ENCODE results near the gene CUX1. TPM values are rescaled to one million over a fixed set of nuclear protein-coding genes. Genes with fewer than 3 reads are reported as not detected.

Gene CUX1
- total RNA-seq, 1 donor from 2014 or later: 50.6 TPM

- no peak for TF ChIP-seq EZH2 (IDR thresholded peaks at IDR 0.05; ENCODE audit: insufficient read depth, low read length)
- TF ChIP-seq CTCF (IDR thresholded peaks at IDR 0.05; ENCODE audit: insufficient read depth, low read depth, low read length): no peak
- no peak overlapping the region for H3K4me3 ChIP-seq (ENCODE audit: insufficient read depth, low read depth, low read length)
- FAIRE-seq (no peak), DNase-seq (ENCODE audit: low read depth) (no peak)
- no peaks in the 10 kb centered on the region for H3K4me1 ChIP-seq (ENCODE audit: insufficient read depth, low read length)
- no peak overlapping the region for H3K27ac Mint-ChIP-seq (ENCODE audit: unreplicated experiment)
- H3K36me3 Mint-ChIP-seq (ENCODE audit: low read depth, unreplicated experiment): peaks cover 14% of the 10 kb centered on the region
- no peaks in the 10 kb centered on the region for H3K9me3 Mint-ChIP-seq (ENCODE audit: unreplicated experiment)
- H3K79me2 ChIP-seq (ENCODE audit: insufficient read depth, low read length): no peaks in the 10 kb centered on the region
- no peak overlapping the region for H3K4me2 ChIP-seq (ENCODE audit: low read length)
- no peaks in the 10 kb centered on the region for H3K36me3 ChIP-seq (ENCODE audit: insufficient read depth, low read length)
- no peaks in the 10 kb centered on the region for H3K9me3 ChIP-seq (ENCODE audit: insufficient read depth, low read depth, low read length)
- no peak overlapping the region for H3K9ac ChIP-seq (ENCODE audit: low read length)
- no peak overlapping the region for H3K27ac ChIP-seq (ENCODE audit: low read depth, low read length)
- no peak overlapping the region for H2AFZ ChIP-seq (ENCODE audit: low read depth, low read length)
- peaks cover 4% of the 10 kb centered on the region for H3K4me1 Mint-ChIP-seq (ENCODE audit: low read depth, unreplicated experiment)
- peaks cover 7% of the 10 kb centered on the region for H4K20me1 ChIP-seq (ENCODE audit: insufficient read depth, low read length)
- H3K27me3 ChIP-seq (ENCODE audit: insufficient read depth, low read length): no peaks in the 10 kb centered on the region
- no peak overlapping the region for H3K4me3 Mint-ChIP-seq (ENCODE audit: unreplicated experiment)
- no peaks in the 10 kb centered on the region for H3K27me3 Mint-ChIP-seq (ENCODE audit: low read depth, unreplicated experiment)
These were observed 282.0 kb downstream of the CUX1 start for GRCh38 chr7:102099474-102099873.

- Mint-ChIP-seq H3K4me3 (ENCODE audit: unreplicated experiment) (no peak overlapping the region), H3K9me3 (ENCODE audit: unreplicated experiment) (no peaks in the 10 kb centered on the region), H3K4me1 (ENCODE audit: low read depth, unreplicated experiment) (peaks cover 4% of the 10 kb centered on the region), H3K27ac (ENCODE audit: unreplicated experiment) (no peak overlapping the region), H3K36me3 (ENCODE audit: low read depth, unreplicated experiment) (peaks cover 17% of the 10 kb centered on the region), H3K27me3 (ENCODE audit: low read depth, unreplicated experiment) (no peaks in the 10 kb centered on the region)
- no peaks in the 10 kb centered on the region for H3K79me2 ChIP-seq (ENCODE audit: insufficient read depth, low read length)
- H3K4me3 ChIP-seq (ENCODE audit: insufficient read depth, low read depth, low read length): no peak overlapping the region
- H3K9ac ChIP-seq (ENCODE audit: low read length): no peak overlapping the region
- no peak overlapping the region for H3K4me2 ChIP-seq (ENCODE audit: low read length)
- H2AFZ ChIP-seq (ENCODE audit: low read depth, low read length): no peak overlapping the region
- no peaks in the 10 kb centered on the region for H3K27me3 ChIP-seq (ENCODE audit: insufficient read depth, low read length)
- peaks cover 4% of the 10 kb centered on the region for H3K36me3 ChIP-seq (ENCODE audit: insufficient read depth, low read length)
- no peaks in the 10 kb centered on the region for H3K9me3 ChIP-seq (ENCODE audit: insufficient read depth, low read depth, low read length)
- H4K20me1 ChIP-seq (ENCODE audit: insufficient read depth, low read length): peaks cover 7% of the 10 kb centered on the region
- H3K27ac ChIP-seq (ENCODE audit: low read depth, low read length): no peak overlapping the region
- H3K4me1 ChIP-seq (ENCODE audit: insufficient read depth, low read length): no peaks in the 10 kb centered on the region
- FAIRE-seq (no peak), DNase-seq (ENCODE audit: low read depth) (no peak)
- no peak for TF ChIP-seq CTCF (IDR thresholded peaks at IDR 0.05; ENCODE audit: insufficient read depth, low read depth, low read length)
- TF ChIP-seq EZH2 (IDR thresholded peaks at IDR 0.05; ENCODE audit: insufficient read depth, low read length): no peak
These were observed 283.7 kb downstream of the CUX1 start for GRCh38 chr7:102101111-102101551.

- H3K9me3 ChIP-seq (ENCODE audit: insufficient read depth, low read depth, low read length): no peaks in the 10 kb centered on the region
- no peaks in the 10 kb centered on the region for H3K27me3 Mint-ChIP-seq (ENCODE audit: low read depth, unreplicated experiment)
- no peak for TF ChIP-seq CTCF (IDR thresholded peaks at IDR 0.05; ENCODE audit: insufficient read depth, low read depth, low read length)
- no peaks in the 10 kb centered on the region for H3K79me2 ChIP-seq (ENCODE audit: insufficient read depth, low read length)
- H3K4me2 ChIP-seq (ENCODE audit: low read length): no peak overlapping the region
- no peak overlapping the region for H3K27ac ChIP-seq (ENCODE audit: low read depth, low read length)
- no peak overlapping the region for H3K27ac Mint-ChIP-seq (ENCODE audit: unreplicated experiment)
- peaks cover 21% of the 10 kb centered on the region for H3K36me3 Mint-ChIP-seq (ENCODE audit: low read depth, unreplicated experiment)
- peaks cover 4% of the 10 kb centered on the region for H3K4me1 Mint-ChIP-seq (ENCODE audit: low read depth, unreplicated experiment)
- H4K20me1 ChIP-seq (ENCODE audit: insufficient read depth, low read length): peaks cover 7% of the 10 kb centered on the region
- H3K9ac ChIP-seq (ENCODE audit: low read length): no peak overlapping the region
- DNase-seq (ENCODE audit: low read depth) (no peak), FAIRE-seq (no peak)
- H3K36me3 ChIP-seq (ENCODE audit: insufficient read depth, low read length): peaks cover 4% of the 10 kb centered on the region
- H3K9me3 Mint-ChIP-seq (ENCODE audit: unreplicated experiment): no peaks in the 10 kb centered on the region
- no peaks in the 10 kb centered on the region for H3K4me1 ChIP-seq (ENCODE audit: insufficient read depth, low read length)
- no peak overlapping the region for H3K4me3 ChIP-seq (ENCODE audit: insufficient read depth, low read depth, low read length)
- H2AFZ ChIP-seq (ENCODE audit: low read depth, low read length): no peak overlapping the region
- H3K27me3 ChIP-seq (ENCODE audit: insufficient read depth, low read length): no peaks in the 10 kb centered on the region
- H3K4me3 Mint-ChIP-seq (ENCODE audit: unreplicated experiment): no peak overlapping the region
These were observed 284.5 kb downstream of the CUX1 start for GRCh38 chr7:102101926-102102325.

All from astrocyte (in vitro differentiated cells and primary cell).